Hepatocyte (in vitro differentiated cells): ENCODE measurements around the gene DLL1. TPM values are rescaled to one million over a fixed set of nuclear protein-coding genes. Genes with fewer than 3 reads are reported as not detected.

Experiments used
- DNase-seq: peaks from one replicate; pipeline ENCODE4 v3.0.0-alpha.2; 2016; ENCODE audit warnings: low spot score
- H2AFZ ChIP-seq: fragments of 200-600 bp; sonication (generic); 2 replicates; pipeline ENCODE4 v1.6.0; 2016; ENCODE audit warnings: antibody characterized with exemption, mild to moderate bottlenecking
- H3K27ac ChIP-seq: fragments of 200-600 bp; sonication (generic); 2 replicates; pipeline ENCODE4 v1.5.1; 2016; ENCODE audit warnings: mild to moderate bottlenecking
- H3K27me3 ChIP-seq: fragments of 200-600 bp; sonication (generic); 2 replicates; pipeline ENCODE4 v1.6.1; 2016
- H3K36me3 ChIP-seq: fragments of 200-600 bp; sonication (generic); replicated peaks from 2 replicates; pipeline ENCODE4 v1.5.1; 2016; ENCODE audit warnings: low read depth; ENCODE audit not compliant: insufficient read depth
- H3K4me1 ChIP-seq: fragments of 200-600 bp; sonication (generic); 2 replicates; pipeline ENCODE4 v1.5.1; 2016; ENCODE audit warnings: mild to moderate bottlenecking, moderate library complexity; ENCODE audit not compliant: insufficient read depth
- H3K4me2 ChIP-seq: fragments of 200-600 bp; sonication (generic); 2 replicates; pipeline ENCODE4 v1.6.0; 2016
- H3K4me3 ChIP-seq: fragments of 200-600 bp; sonication (generic); 2 replicates; pipeline ENCODE4 v1.5.1; 2016; ENCODE audit warnings: mild to moderate bottlenecking
- H3K79me2 ChIP-seq: fragments of 200-600 bp; sonication (generic); 2 replicates; pipeline ENCODE4 v1.6.0; 2017; ENCODE audit warnings: mild to moderate bottlenecking
- H3K9me2 ChIP-seq: fragments of 200-600 bp; sonication (generic); replicated peaks from 2 replicates; pipeline ENCODE4 v1.6.0; 2017; ENCODE audit warnings: mild to moderate bottlenecking; ENCODE audit not compliant: insufficient read depth
- H3K9me3 ChIP-seq: fragments of 200-600 bp; sonication (generic); 2 replicates; pipeline ENCODE4 v1.5.1; 2016; ENCODE audit warnings: low read depth, mild to moderate bottlenecking
- H4K20me1 ChIP-seq: fragments of 200-600 bp; sonication (generic); 2 replicates; pipeline ENCODE4 v1.6.0; 2016; ENCODE audit warnings: mild to moderate bottlenecking; ENCODE audit not compliant: insufficient read depth, poor library complexity, severe bottlenecking
- EZH2 ChIP-seq: fragments of 200-600 bp; sonication (generic); IDR thresholded peaks from 2 replicates; pipeline ENCODE4 v1.6.1; 2016; ENCODE audit warnings: antibody characterized with exemption, mild to moderate bottlenecking, borderline replicate concordance
- EZH2phosphoT487 ChIP-seq: fragments of 200-600 bp; sonication (generic); IDR thresholded peaks from one replicate; pipeline ENCODE4 v1.6.1; 2018; ENCODE audit warnings: antibody characterized with exemption, mild to moderate bottlenecking, low read depth, moderate library complexity; ENCODE audit not compliant: unreplicated experiment, severe bottlenecking
- WGBS: methylation state at CpG from one replicate; pipeline ENCODE4 v1.1.6; 2016; ENCODE audit warnings: low lambda C conversion rate; ENCODE audit errors: missing lambda C conversion rate; 5-methylcytosine and 5-hydroxymethylcytosine counted together
- polyA plus RNA-seq: library from polyadenylated mRNA; unstranded; fragments of >200 nt; fragmentation: Nextera tagmentation; extraction: Ambion mirVana; gene quantifications from 2 replicates; pipeline ENCODE4 v1.2.1, GENCODE V29; 2016
- total RNA-seq: library from RNA; depleted of rRNA; stranded (reverse); fragments of >200 nt; gene quantifications from 2 replicates; pipeline ENCODE4 v1.2.3, GENCODE V29; 2014
- TF ChIP-seq, protein P1 (sequence below): fragments of 200-600 bp; sonication (generic); IDR thresholded peaks from 2 replicates; pipeline ENCODE4 v1.5.1; 2016; ENCODE audit warnings: antibody characterized with exemption, mild to moderate bottlenecking; ENCODE audit not compliant: poor library complexity

Gene DLL1
- total and polyA plus RNA-seq, 2 experiments from 2014 or later: 3.1 to 3.3 TPM

DNA sequence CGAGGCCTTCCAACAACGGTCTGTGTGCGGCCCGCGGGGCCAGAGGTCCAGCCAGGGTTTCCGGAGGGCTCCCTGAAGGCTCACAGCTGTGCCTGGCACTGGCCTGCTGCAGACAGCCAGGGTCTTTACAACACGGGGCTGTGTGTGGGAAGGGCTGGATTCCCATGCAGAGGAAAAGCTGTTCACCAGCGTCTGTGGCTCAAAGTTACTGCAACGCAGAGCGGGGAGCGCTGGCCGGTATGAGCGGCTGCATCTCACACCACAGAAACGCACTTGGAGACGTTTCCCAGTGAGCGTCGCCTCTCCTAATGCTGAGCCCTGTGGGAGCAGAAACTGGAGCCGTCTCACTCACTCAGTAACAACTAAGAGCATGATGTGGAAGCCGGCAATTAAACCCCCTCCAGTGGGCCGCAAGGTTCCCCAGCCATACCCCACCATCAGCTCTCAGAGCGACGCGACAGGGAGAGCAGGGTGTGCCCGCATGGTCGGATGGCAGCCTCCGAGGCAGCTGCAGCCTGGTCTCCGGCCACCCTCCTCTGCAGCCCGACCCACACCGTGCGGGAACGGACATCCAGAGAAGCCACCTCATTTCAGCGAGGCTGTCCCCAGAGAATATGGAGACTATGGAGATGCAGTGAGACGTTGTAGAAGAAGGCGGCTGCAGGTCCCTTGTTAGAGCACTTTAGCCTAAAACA lies 42.6 kb downstream of the DLL1 start:
- Histone ChIP-seq H4K20me1 (no peaks in the 10 kb centered on the region), H3K79me2 (no peaks in the 10 kb centered on the region), H3K27me3 (no peaks in the 10 kb centered on the region), H3K9me3 (no peaks in the 10 kb centered on the region), H3K4me1 (peaks cover 6% of the 10 kb centered on the region), H3K4me2 (no peak overlapping the region), H2AFZ (no peak overlapping the region), H3K4me3 (no peak overlapping the region), H3K27ac (no peak overlapping the region), H3K9me2 (no peaks in the 10 kb centered on the region), H3K36me3 (no peaks in the 10 kb centered on the region)
- DNase-seq: no peak
- TF ChIP-seq EZH2phosphoT487: no peak
- TF ChIP-seq EZH2: no peak
- TF ChIP-seq, protein P1, sequence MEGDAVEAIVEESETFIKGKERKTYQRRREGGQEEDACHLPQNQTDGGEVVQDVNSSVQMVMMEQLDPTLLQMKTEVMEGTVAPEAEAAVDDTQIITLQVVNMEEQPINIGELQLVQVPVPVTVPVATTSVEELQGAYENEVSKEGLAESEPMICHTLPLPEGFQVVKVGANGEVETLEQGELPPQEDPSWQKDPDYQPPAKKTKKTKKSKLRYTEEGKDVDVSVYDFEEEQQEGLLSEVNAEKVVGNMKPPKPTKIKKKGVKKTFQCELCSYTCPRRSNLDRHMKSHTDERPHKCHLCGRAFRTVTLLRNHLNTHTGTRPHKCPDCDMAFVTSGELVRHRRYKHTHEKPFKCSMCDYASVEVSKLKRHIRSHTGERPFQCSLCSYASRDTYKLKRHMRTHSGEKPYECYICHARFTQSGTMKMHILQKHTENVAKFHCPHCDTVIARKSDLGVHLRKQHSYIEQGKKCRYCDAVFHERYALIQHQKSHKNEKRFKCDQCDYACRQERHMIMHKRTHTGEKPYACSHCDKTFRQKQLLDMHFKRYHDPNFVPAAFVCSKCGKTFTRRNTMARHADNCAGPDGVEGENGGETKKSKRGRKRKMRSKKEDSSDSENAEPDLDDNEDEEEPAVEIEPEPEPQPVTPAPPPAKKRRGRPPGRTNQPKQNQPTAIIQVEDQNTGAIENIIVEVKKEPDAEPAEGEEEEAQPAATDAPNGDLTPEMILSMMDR: no peak
- WGBS: 82% methylated on average over 34 of the region's 34 CpGs

DNA sequence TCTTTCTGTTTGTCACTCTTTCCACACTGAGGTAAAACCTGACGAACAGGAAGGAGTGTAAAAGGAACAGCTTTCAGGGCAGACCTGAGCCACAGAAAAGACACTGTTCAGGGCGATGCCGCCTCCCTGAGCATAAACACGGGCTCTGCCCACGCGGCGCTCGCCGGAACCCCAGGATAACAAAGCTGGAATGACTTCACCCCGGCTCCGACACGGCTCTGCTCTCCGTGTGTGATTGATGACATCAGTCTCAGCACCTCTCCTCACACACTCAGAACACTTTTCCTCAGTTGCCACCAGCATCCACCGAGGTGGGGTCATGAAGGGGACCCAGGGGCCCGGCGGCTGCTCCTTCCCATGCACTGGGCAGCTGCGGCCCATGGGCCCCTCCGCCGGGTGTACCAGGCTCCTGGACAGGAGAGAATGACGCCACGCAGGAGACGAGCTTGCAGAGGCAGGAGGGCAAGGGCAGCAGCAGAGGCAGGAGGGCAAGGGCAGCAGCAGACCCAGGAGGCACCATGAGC lies 43.6 kb downstream of the DLL1 start:
- no peak for DNase-seq
- Histone ChIP-seq H2AFZ (no peak overlapping the region), H3K4me3 (no peak overlapping the region), H3K9me3 (no peaks in the 10 kb centered on the region), H3K4me2 (no peak overlapping the region), H3K27me3 (no peaks in the 10 kb centered on the region), H3K79me2 (no peaks in the 10 kb centered on the region), H3K9me2 (no peaks in the 10 kb centered on the region), H3K27ac (no peak overlapping the region), H4K20me1 (no peaks in the 10 kb centered on the region), H3K4me1 (peaks cover 6% of the 10 kb centered on the region), H3K36me3 (no peaks in the 10 kb centered on the region)
- 88% methylated on average over 19 of the region's 22 CpGs for WGBS
- TF ChIP-seq, protein P1: no peak
- no peak for TF ChIP-seq EZH2
- no peak for TF ChIP-seq EZH2phosphoT487

DNA sequence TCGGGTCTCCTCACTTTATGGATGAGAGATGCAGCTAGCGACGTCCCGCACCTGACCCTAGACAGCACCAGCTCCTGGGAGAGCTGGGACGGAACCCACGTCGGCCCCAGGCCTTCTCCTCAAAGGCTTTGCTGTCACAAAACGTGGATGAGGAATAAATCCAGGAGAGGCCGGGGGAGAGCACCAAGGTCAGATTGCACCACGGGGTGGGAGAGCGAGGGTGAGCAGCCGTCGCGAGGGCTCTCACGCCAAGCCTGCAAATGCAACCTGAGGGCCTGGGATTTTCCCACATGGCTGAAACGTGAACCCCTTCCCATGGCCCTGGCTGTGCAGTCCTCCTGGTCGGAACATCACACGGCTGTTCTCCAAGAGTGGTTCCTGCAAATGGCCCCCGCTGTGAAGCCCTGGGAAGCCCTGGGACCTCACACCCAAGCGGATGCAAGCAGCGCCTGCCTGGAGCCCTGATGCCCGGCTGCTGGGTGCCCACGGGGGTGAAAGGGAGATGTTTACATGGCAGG lies 45.3 kb downstream of the DLL1 start:
- 90% methylated on average over 22 of the region's 23 CpGs for WGBS
- no peaks in the 10 kb centered on the region for H3K36me3 ChIP-seq
- peaks cover 6% of the 10 kb centered on the region for H3K4me1 ChIP-seq
- H2AFZ ChIP-seq: no peak overlapping the region
- no peak overlapping the region for H3K4me3 ChIP-seq
- H3K27ac ChIP-seq: no peak overlapping the region
- no peaks in the 10 kb centered on the region for H3K9me3 ChIP-seq
- no peak for DNase-seq
- no peaks in the 10 kb centered on the region for H3K27me3 ChIP-seq
- no peaks in the 10 kb centered on the region for H3K79me2 ChIP-seq
- H3K4me2 ChIP-seq: no peak overlapping the region
- no peaks in the 10 kb centered on the region for H4K20me1 ChIP-seq
- no peak for TF ChIP-seq EZH2
- TF ChIP-seq, protein P1: no peak
- no peaks in the 10 kb centered on the region for H3K9me2 ChIP-seq
